Naive B cell (primary cell): ENCODE results near the gene KCTD7. TPM values are rescaled to one million over a fixed set of nuclear protein-coding genes. Genes with fewer than 3 reads are reported as not detected.
"Not testable (repeated sequence)": the region's sequence is repeated elsewhere in the genome, so short reads cannot be mapped to it uniquely, and the experiment has no call there.

Source experiments
- ATAC-seq, 2 donors: fragments of 150-1000 bp; cut with Tn5 transposase; 2 replicates each; pipeline ENCODE4 v1.10.0; 2021; ENCODE audit warnings: low read depth in 2 of 2, mild to moderate bottlenecking in 2 of 2, moderate library complexity in 2 of 2
- DNase-seq: peaks from one replicate; pipeline ENCODE4 v3.0.0; 2022
- H3K27ac Mint-ChIP-seq, 6 donors: one replicate each; pipeline ENCODE4 v1.8.0; 2020 to 2022; ENCODE audit warnings: mild to moderate bottlenecking in 6 of 6, mixed read lengths in 6 of 6, moderate library complexity in 5 of 6, inconsistent platforms in 2 of 6
- H3K27me3 Mint-ChIP-seq, 3 donors: one replicate each; pipeline ENCODE4 v1.8.0; 2021 to 2022; ENCODE audit warnings: mixed read lengths in 3 of 3, mild to moderate bottlenecking in 1 of 3
- H3K36me3 Mint-ChIP-seq, 2 donors: one replicate each; pipeline ENCODE4 v1.8.0; 2020 to 2022; ENCODE audit warnings: mixed read lengths in 2 of 2, inconsistent platforms in 1 of 2, mild to moderate bottlenecking in 1 of 2
- H3K4me1 Mint-ChIP-seq, 3 donors: one replicate each; pipeline ENCODE4 v1.8.0; 2020 to 2022; ENCODE audit warnings: mixed read lengths in 3 of 3, inconsistent platforms in 1 of 3, mild to moderate bottlenecking in 1 of 3, moderate library complexity in 1 of 3
- H3K4me3 Mint-ChIP-seq, 8 donors: one replicate each; pipeline ENCODE4 v1.8.0; 2020 to 2022; ENCODE audit warnings: mild to moderate bottlenecking in 8 of 8, mixed read lengths in 8 of 8, moderate library complexity in 8 of 8, inconsistent platforms in 2 of 8
- H3K9me3 Mint-ChIP-seq, 7 donors: one replicate each; pipeline ENCODE4 v1.8.0; 2020 to 2022; ENCODE audit warnings: mixed read lengths in 7 of 7, mild to moderate bottlenecking in 5 of 7, inconsistent platforms in 2 of 7, moderate library complexity in 1 of 7
- polyA plus RNA-seq, 6 donors: library from polyadenylated mRNA; unstranded; fragments of 300-500 nt; fragmentation: Illumina TruSeq; gene quantifications; one replicate each; pipeline ENCODE4 v1.2.3, GENCODE V29; 2021; ENCODE audit warnings: low read depth in 6 of 6

Gene KCTD7
- polyA plus RNA-seq, 6 donors from 2014 or later, result 6.5 to 9.7 (median 8.8) TPM

DNA sequence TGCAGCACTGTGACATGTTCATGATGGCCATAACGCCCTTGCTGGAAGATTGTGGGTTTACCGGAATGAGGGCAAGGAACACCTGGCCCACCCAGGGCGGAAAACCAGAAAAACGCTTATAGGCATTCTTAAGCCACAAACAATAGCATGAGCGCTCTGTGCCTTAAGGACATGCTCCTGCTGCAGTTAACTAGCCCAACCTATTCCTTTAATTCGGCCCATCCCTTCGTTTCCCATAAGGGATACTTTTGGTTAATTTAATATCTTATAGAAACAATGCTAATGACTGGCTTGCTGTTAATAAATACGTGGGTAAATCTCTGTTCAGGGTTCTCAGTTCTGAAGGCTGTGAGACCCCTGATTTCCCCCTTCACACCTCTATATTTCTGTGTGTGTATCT, 34.6 kb upstream of the KCTD7 start:
- not testable (repeated sequence) for ATAC-seq, H3K27me3 Mint-ChIP-seq, H3K9me3 Mint-ChIP-seq, H3K36me3 Mint-ChIP-seq, DNase-seq
- peaks cover 28 to 36% (median 36%) of the 10 kb centered on the region in 3 donors for H3K4me1 Mint-ChIP-seq
- H3K27ac Mint-ChIP-seq, result peak overlapping the region in 5 of 6 donors; percentile 37 to 88 (median 67)
- peak overlapping the region in 5 of 8 donors; percentile 8 to 99 (median 25) for H3K4me3 Mint-ChIP-seq

- no peak for DNase-seq
- H3K27ac Mint-ChIP-seq, result no peak overlapping the region
- no peaks in the 10 kb centered on the region for H3K9me3 Mint-ChIP-seq
- H3K4me3 Mint-ChIP-seq, result no peak overlapping the region
- H3K36me3 Mint-ChIP-seq, result no peaks in the 10 kb centered on the region
- ATAC-seq, result no peak
- no peaks in the 10 kb centered on the region for H3K27me3 Mint-ChIP-seq
- H3K4me1 Mint-ChIP-seq, result peaks cover 7 to 10% (median 10%) of the 10 kb centered on the region in 3 donors
Measured at GRCh38 chr7:66597461-66597860, 31.2 kb upstream of the KCTD7 start.

- ATAC-seq, result no peak
- Mint-ChIP-seq H3K36me3 (no peaks in the 10 kb centered on the region), H3K4me1 (peaks cover 0 to 5% (median 0%) of the 10 kb centered on the region in 3 donors), H3K4me3 (no peak overlapping the region), H3K27ac (no peak overlapping the region), H3K9me3 (no peaks in the 10 kb centered on the region), H3K27me3 (no peaks in the 10 kb centered on the region)
- no peak for DNase-seq
Measured at GRCh38 chr7:66602159-66602558, 26.5 kb upstream of the KCTD7 start.

GRCh38 chr7:66604198-66604597, 24.5 kb upstream of the KCTD7 start:
- peaks cover 0 to 5% (median 0%) of the 10 kb centered on the region in 3 donors for H3K4me1 Mint-ChIP-seq

DNA sequence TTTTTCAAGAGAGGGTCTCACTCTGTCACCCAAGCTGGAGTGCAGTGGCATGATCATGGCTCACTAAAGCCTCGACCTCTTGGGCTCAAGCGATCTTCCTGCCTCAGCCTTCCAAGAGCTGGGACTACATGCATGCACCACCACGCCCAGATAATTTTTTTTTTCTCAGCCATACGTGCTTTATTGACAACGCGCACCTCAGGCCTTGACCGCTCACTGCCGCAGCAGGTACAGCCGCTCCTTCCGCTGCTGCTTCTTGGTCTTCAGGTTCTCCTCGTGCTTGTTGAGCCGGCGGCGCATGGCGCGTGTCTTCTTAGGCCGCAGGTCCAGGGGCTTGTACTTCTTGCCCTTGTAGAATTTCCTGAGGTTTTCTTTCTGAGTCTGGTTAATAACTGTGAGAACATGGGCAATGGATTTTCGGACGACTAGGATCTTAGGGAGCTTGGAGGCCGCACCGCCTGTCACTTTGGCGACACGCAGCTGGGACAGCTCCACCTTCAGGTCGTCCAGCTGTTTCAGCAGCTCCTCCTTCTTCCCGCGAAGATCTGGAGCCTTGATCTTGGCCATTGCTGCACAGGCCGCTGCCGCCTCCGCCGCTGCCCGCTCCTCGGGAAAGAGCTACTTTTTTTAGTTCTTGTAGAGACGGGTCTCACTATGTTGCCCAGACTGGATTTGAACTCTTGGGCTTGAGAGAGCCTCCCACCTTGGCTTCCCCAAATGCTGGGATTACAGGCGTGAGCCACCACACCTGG, 22.0 kb upstream of the KCTD7 start:
- not testable (repeated sequence) for ATAC-seq, DNase-seq, H3K27me3 Mint-ChIP-seq, H3K4me3 Mint-ChIP-seq, H3K4me1 Mint-ChIP-seq, H3K36me3 Mint-ChIP-seq, H3K9me3 Mint-ChIP-seq, H3K27ac Mint-ChIP-seq

More at GRCh38 chr7:66604198-66604597, 24.5 kb upstream of the KCTD7 start:
- ATAC-seq (no peak), DNase-seq (no peak)
- Mint-ChIP-seq H3K27me3 (peaks cover 0 to 4% (median 0%) of the 10 kb centered on the region in 3 donors), H3K4me3 (no peak overlapping the region), H3K36me3 (no peaks in the 10 kb centered on the region), H3K9me3 (no peaks in the 10 kb centered on the region), H3K27ac (no peak overlapping the region)

GRCh38 chr7:66609176-66609575, 19.5 kb upstream of the KCTD7 start:
- Mint-ChIP-seq H3K4me3 (no peak overlapping the region), H3K27ac (no peak overlapping the region), H3K27me3 (peaks cover 0 to 4% (median 0%) of the 10 kb centered on the region in 3 donors), H3K4me1 (peaks cover 0 to 5% (median 0%) of the 10 kb centered on the region in 3 donors), H3K9me3 (no peaks in the 10 kb centered on the region), H3K36me3 (no peaks in the 10 kb centered on the region)
- DNase-seq (no peak), ATAC-seq (no peak)

DNA sequence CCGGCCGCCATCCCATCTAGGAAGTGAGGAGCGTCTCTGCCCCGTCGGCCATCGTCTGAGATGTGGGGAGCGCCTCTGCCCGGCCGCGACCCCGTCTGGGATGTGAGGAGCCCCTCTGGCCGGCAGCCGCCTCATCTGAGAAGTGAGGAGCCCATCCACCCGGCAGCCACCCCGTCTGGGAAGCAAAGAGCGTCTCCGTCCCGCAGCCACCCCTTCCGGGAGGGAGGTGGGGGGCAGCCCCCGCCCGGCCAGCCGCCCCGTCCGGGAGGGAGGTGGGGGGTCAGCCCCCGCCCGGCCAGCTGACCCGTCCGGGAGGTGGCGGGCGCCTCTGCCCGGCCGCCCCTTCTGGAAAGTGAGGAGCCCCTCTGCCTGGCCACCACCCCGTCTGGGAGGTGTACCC, 14.1 kb upstream of the KCTD7 start:
- H3K4me3 Mint-ChIP-seq, H3K9me3 Mint-ChIP-seq, H3K27ac Mint-ChIP-seq, H3K27me3 Mint-ChIP-seq, H3K36me3 Mint-ChIP-seq, H3K4me1 Mint-ChIP-seq, DNase-seq, ATAC-seq: not testable (repeated sequence)

DNA sequence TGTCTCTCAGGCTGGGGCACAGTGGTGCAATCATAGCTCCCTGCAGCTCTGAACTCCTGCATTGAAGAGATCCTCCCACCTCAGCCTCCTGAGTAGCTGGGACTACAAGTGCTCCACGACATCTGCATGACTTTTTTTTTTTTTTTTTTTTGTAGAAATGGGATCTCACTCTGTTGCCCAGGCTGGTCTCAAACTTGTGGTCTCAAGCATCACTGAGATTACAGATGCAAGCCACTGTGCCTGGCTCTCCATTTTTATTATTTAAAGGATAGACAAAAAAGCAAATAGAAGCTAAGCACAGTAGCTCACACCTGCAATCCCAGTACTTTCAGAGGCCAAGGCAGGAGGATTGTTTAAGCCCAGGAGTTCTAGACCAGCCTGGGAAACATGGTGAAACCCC, 13.0 kb upstream of the KCTD7 start:
- no peak overlapping the region for H3K4me3 Mint-ChIP-seq
- H3K4me1 Mint-ChIP-seq, result no peaks in the 10 kb centered on the region
- H3K27ac Mint-ChIP-seq, result no peak overlapping the region
- ATAC-seq, result no peak
- H3K36me3 Mint-ChIP-seq, result no peaks in the 10 kb centered on the region
- no peaks in the 10 kb centered on the region for H3K27me3 Mint-ChIP-seq
- H3K9me3 Mint-ChIP-seq, result no peaks in the 10 kb centered on the region
- no peak for DNase-seq

DNA sequence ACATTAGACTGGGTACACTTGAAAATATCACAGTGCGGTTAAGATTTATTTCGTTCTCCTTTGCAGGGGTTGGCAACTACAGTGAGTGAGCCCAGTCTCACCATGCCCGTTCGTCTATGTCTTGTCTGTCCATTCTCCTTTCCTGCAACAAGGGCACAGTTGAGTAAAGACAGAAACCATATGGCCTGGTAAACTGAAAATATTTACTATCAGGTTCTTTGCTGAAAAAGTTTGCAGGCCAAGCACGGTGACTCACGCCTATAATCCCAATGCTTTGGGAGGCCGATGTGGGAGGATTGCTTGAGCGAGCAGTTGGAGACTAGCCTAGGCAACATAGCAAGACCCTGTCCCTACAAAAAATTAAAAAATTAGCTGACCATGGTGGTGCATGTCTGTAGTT, 11.4 kb upstream of the KCTD7 start:
- H3K9me3 Mint-ChIP-seq, result no peaks in the 10 kb centered on the region
- no peaks in the 10 kb centered on the region for H3K36me3 Mint-ChIP-seq
- no peak overlapping the region for H3K4me3 Mint-ChIP-seq
- H3K27me3 Mint-ChIP-seq, result no peaks in the 10 kb centered on the region
- ATAC-seq (no peak), DNase-seq (no peak)
- H3K27ac Mint-ChIP-seq, result peak overlapping the region in 1 of 6 donors; percentile 15
- no peaks in the 10 kb centered on the region for H3K4me1 Mint-ChIP-seq

- H3K36me3 Mint-ChIP-seq, H3K27me3 Mint-ChIP-seq, H3K9me3 Mint-ChIP-seq, ATAC-seq, H3K27ac Mint-ChIP-seq, DNase-seq, H3K4me1 Mint-ChIP-seq, H3K4me3 Mint-ChIP-seq: not testable (repeated sequence)
Measured at GRCh38 chr7:66619341-66619948, 9.2 kb upstream of the KCTD7 start.

DNA sequence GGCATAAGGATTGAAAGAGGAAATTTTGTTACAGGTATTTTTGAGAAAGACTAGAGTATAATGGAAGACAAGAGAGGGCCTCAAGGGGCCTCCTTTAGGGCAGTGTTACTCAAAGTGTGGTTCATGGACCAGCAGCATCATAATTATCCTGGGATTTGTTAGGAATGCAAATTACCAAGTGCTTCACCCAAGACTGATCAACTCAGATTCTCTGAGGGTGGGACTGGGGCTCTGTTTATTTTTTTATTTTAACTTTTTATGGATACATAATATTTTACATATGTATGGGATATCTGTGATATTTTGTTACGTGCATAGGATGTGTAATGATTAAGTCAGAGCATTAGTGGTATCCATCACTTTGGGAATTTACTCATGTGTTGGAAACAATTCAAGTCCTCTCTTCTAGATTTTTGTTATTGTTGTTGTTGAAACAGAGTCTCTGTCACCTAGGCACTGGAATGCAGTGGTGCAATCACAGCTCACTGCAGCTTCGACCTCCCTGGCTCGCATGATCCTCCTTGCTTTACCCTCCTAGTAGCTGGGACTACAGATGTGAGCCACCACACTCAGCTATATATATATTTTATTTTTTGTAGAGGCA, 2.2 kb upstream of the KCTD7 start:
- H3K36me3 Mint-ChIP-seq, result no peaks in the 10 kb centered on the region
- DNase-seq (no peak), ATAC-seq (no peak)
- H3K27me3 Mint-ChIP-seq, result no peaks in the 10 kb centered on the region
- peaks cover 26 to 31% (median 28%) of the 10 kb centered on the region in 3 donors for H3K4me1 Mint-ChIP-seq
- H3K4me3 Mint-ChIP-seq, result peak overlapping the region in 7 of 8 donors; percentile 73 to 96 (median 90)
- H3K9me3 Mint-ChIP-seq, result no peaks in the 10 kb centered on the region
- H3K27ac Mint-ChIP-seq, result peak overlapping the region in 1 of 6 donors; percentile 68

DNA sequence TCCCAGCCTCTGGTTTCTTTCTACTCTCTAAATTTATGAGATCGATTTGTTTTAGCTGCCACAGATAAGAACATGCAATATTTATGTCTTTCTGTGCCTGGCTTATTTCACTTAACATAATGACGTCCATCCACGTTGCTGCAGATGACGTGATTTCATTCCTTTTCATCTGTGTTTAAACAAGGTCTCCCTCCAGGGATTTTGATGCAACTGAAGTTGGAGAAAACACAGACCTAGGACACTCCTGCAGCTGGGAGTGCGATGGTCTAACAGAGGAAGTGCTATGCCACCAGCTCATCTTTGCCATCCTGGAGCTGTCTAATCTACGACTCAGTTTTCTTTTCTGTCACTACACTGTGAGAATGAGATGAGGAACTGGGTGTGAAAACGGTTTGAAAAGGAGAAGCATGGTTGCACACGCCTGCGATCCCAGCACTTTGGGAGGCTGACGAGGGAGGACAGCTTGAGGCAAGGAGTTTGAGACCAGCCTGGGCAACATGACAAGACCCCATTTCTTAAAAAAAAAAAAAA, 1.5 kb upstream of the KCTD7 start:
- DNase-seq (peak; percentile 32), ATAC-seq (no peak)
- peak overlapping the region; percentile 18 to 90 (median 78) for H3K27ac Mint-ChIP-seq
- no peaks in the 10 kb centered on the region for H3K36me3 Mint-ChIP-seq
- no peaks in the 10 kb centered on the region for H3K27me3 Mint-ChIP-seq
- peak overlapping the region; percentile 73 to 96 (median 88) for H3K4me3 Mint-ChIP-seq
- H3K9me3 Mint-ChIP-seq, result no peaks in the 10 kb centered on the region
- peaks cover 32 to 39% (median 36%) of the 10 kb centered on the region in 3 donors for H3K4me1 Mint-ChIP-seq

- H3K4me3 Mint-ChIP-seq, result peak overlapping the region; percentile 73 to 96 (median 90)
- peak overlapping the region; percentile 68 to 96 (median 90) for H3K27ac Mint-ChIP-seq
- H3K4me1 Mint-ChIP-seq, result peaks cover 39 to 46% (median 43%) of the 10 kb centered on the region in 3 donors
- no peaks in the 10 kb centered on the region for H3K27me3 Mint-ChIP-seq
- H3K9me3 Mint-ChIP-seq, result no peaks in the 10 kb centered on the region
- DNase-seq (peak; percentile 11), ATAC-seq (no peak)
- no peaks in the 10 kb centered on the region for H3K36me3 Mint-ChIP-seq
Measured at GRCh38 chr7:66627881-66628360, 760 bp upstream of the KCTD7 start.
